SH-SY5Y (cell line): ENCODE measurements around the gene GOLIM4.

Experiments
- GATA2 ChIP-seq: IDR thresholded peaks from 2 replicates; pipeline ENCODE4 v1.6.1; 2011; ENCODE audit warnings: mild to moderate bottlenecking, low read depth, low read length
- GATA3 ChIP-seq: IDR thresholded peaks from 2 replicates; pipeline ENCODE4 v1.6.1; 2011; ENCODE audit warnings: low read depth, mild to moderate bottlenecking, low read length, moderate library complexity

GOLIM4 gene

DNA sequence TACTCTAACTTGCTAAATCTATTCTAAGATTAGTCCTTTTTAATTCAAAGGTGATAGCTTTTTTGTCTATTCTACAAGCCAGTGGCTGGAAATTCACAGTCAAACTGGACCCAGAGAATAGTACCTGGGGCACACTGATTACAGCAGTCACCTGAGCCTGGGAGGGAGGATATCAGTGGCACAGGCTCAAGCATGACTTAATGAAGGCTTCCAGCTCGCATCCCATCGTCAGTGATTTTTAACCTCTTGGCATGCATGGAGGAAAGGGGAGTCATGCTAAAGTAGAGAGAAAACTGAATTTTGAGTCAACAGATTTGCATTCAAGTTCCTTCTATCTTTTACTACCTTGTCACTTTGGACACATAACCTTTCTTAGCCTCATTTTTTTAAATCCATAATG, 24.8 kb downstream of the GOLIM4 start:
- no peak for TF ChIP-seq GATA3
- TF ChIP-seq GATA2 = no peak

DNA sequence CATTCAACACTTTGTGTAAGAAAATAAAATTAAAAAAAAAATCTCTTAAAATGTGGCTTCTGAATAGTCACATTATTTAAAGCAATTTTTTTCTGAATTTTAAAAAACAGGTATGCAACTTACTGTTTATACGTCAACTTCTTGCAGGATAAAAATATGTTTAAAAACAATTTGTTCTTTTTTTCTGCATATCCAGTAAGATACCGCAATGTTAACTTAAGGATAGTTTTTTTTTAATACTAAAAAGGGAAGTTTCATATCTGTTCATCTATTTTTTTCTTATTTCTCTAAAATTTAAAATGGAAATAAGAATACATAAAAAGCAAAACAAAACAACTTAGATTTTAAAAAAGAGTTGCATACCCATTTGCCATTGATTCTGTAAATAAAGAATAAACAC, 27.4 kb downstream of the GOLIM4 start:
- no peak for TF ChIP-seq GATA2
- TF ChIP-seq GATA3 = no peak

- TF ChIP-seq GATA3 (no peak), GATA2 (no peak)
Observed at GRCh38 chr3:168066882-168067281, 28.8 kb downstream of the GOLIM4 start.

DNA sequence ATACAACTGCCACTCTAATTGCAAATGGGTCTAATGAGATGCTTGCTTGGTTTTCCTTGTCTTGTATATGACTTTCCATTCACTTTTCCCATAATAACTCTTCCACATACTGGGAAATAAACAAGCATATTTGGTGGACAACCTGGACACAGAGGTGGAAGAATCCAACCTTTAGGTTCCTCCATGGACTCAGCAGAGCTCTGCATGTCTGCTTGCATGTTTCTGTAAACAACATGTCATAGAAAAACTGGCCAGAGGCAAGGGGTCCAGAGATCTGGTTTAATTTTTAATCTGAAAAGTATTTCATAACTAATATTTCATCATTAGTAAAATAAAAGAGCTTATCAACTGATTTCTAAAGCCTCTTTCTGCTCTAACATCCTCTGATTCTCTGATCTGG, 30.2 kb downstream of the GOLIM4 start:
- TF ChIP-seq GATA2 (no peak), GATA3 (no peak)

GRCh38 chr3:168063122-168063521, 32.6 kb downstream of the GOLIM4 start:
- TF ChIP-seq GATA3 (no peak), GATA2 (no peak)

DNA sequence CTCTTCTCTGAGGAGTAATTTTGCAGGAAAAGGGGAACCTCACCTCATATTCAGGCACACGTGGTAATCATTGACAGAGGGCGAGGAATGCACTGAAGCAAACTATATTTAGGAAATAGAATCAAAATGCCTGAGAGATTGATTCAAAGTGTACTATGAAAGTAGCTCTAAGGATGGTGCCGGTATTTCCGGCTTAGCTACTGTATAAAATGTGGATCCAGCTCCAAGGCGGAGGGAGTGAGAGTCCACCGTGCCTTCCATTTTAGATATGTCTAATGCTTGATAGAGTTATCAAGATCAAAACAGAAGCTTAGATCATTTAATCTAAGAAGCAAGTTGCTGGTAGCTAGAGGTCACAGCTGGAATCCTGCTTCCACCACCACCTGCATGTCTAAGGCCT, 33.0 kb downstream of the GOLIM4 start:
- no peak for TF ChIP-seq GATA3
- no peak for TF ChIP-seq GATA2

- TF ChIP-seq GATA3 (no peak), GATA2 (no peak)
Observed at GRCh38 chr3:168061332-168061996, 34.3 kb downstream of the GOLIM4 start.

DNA sequence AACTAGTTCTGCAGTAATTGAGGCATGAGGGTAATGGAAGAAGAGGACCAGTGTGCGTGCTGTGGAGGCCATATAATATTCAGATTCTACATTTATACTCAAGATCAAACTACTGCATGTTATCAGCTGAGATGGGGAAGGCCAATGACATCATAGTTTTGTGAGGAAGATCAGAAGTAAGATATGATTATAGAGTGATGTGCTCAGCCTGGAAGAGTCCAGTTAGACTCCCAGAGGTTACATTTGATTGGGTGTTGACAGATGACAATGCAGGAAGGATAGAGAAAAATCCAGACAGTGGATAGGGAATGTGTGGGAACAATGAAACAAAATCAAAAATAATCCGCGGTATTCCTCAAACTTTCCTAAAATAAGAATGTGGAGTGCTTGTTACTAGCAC, 35.4 kb downstream of the GOLIM4 start:
- TF ChIP-seq GATA2 = no peak
- TF ChIP-seq GATA3 = no peak

DNA sequence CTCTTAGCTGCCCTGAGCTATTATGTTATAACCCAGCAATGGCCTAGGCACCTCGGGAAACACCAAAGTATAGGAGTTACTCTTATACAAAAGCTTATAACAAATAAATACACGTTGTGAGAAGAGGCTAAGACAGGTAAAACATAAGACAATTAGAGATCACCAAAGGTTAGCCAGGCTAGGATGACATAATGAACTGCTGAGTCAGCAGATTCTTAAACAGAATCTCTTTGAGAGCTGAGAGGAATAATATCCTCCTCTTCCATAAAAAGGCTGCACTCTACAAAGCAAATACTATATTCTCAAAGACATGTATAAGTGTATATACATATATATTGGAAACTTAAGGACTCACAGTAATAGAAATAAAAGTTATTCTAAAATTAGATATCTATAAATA, 37.2 kb downstream of the GOLIM4 start:
- TF ChIP-seq GATA3 (no peak), GATA2 (no peak)

- TF ChIP-seq GATA3 = no peak
- no peak for TF ChIP-seq GATA2
Observed at GRCh38 chr3:168054447-168054846, 41.3 kb downstream of the GOLIM4 start.

- TF ChIP-seq GATA3 (no peak), GATA2 (no peak)
Observed at GRCh38 chr3:168053115-168053514, 42.6 kb downstream of the GOLIM4 start.

DNA sequence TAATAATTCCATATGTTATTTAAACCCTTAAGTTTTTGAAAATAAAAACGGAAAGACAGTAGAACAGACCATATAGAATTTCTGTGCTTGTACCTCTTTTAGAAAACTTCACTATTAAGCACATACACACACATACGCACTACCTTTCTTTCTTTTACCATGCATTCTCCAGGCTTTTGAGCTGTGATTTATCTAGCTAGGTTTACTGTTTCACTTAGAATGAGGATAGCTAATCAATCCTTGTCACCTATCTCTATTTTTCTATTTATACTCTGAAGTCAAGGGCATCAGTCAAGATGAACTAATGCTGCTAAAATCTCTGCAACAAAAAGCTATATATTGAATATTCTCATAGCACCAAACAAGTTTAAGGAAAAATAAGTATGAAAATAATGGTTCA, 43.2 kb downstream of the GOLIM4 start:
- TF ChIP-seq GATA3 (no peak), GATA2 (no peak)

- TF ChIP-seq GATA2 (no peak), GATA3 (no peak)
Observed at GRCh38 chr3:168051531-168052471, 43.9 kb downstream of the GOLIM4 start.

- TF ChIP-seq GATA2 (no peak), GATA3 (no peak)
Observed at GRCh38 chr3:168051070-168051469, 44.7 kb downstream of the GOLIM4 start.

GRCh38 chr3:168049367-168049974, 46.3 kb downstream of the GOLIM4 start:
- TF ChIP-seq GATA2 (no peak), GATA3 (no peak)
